Coronary artery (tissue), 2 donors: ENCODE results near the gene PCDHGC5.
A peak's percentile ranks its signal among the peaks of the same experiment; 100 is the strongest.

ENCODE experiments used
- DNase-seq: peaks from one replicate; pipeline ENCODE4 v3.0.0-alpha.2; 2017; ENCODE audit warnings: low spot score
- H3K27ac ChIP-seq, 2 donors: fragments of 200-600 bp; sonication (generic); one replicate each; pipeline ENCODE4 v1.5.1; 2016 to 2019
- H3K4me3 ChIP-seq: fragments of 200-600 bp; sonication (generic); 2 replicates; pipeline ENCODE4 v1.5.1; 2016; ENCODE audit warnings: mild to moderate bottlenecking, moderate library complexity
- CTCF ChIP-seq: fragments of 200-600 bp; sonication (generic); IDR thresholded peaks from one replicate; pipeline ENCODE4 v1.5.1; 2019; ENCODE audit warnings: antibody characterized with exemption

The PCDHGC5 gene

GRCh38 chr5:141490771-141491170 is 1.9 kb downstream of the PCDHGC5 start:
- no peak for TF ChIP-seq CTCF
- peak; percentile 65 for DNase-seq
- Histone ChIP-seq H3K27ac (no peak overlapping the region), H3K4me3 (no peak overlapping the region)

GRCh38 chr5:141491323-141492167 is 2.7 kb downstream of the PCDHGC5 start:
- peak; percentile 60 for DNase-seq
- Histone ChIP-seq H3K4me3 (peak overlapping the region; percentile 25), H3K27ac (no peak overlapping the region)
- TF ChIP-seq CTCF, result no peak

- DNase-seq, result peak; percentile 72
- TF ChIP-seq CTCF, result no peak
- H3K4me3 ChIP-seq, result peak overlapping the region; percentile 25
- no peak overlapping the region for H3K27ac ChIP-seq
Measured at GRCh38 chr5:141492168-141492885, 3.4 kb downstream of the PCDHGC5 start.

GRCh38 chr5:141493500-141494422 is 4.9 kb downstream of the PCDHGC5 start:
- Histone ChIP-seq H3K27ac (peak overlapping the region in 1 of 2 donors; percentile 60), H3K4me3 (peak overlapping the region; percentile 19)
- no peak for TF ChIP-seq CTCF
- peak; percentile 73 for DNase-seq

- TF ChIP-seq CTCF, result no peak
- Histone ChIP-seq H3K27ac (peak overlapping the region in 1 of 2 donors; percentile 60), H3K4me3 (peak overlapping the region; percentile 19)
- DNase-seq, result peak; percentile 35
Measured at GRCh38 chr5:141494761-141495452, 6.0 kb downstream of the PCDHGC5 start.

- TF ChIP-seq CTCF, result no peak
- DNase-seq, result no peak
- Histone ChIP-seq H3K27ac (no peak overlapping the region), H3K4me3 (no peak overlapping the region)
Measured at GRCh38 chr5:141495453-141495811, 6.6 kb downstream of the PCDHGC5 start.
